HG02642 (cell line): ENCODE results near the gene AKR1A1.
"Not testable (repeated sequence)": the region's sequence is repeated elsewhere in the genome, so short reads cannot be mapped to it uniquely, and the experiment has no call there.

ENCODE experiments used
- ATAC-seq: cut with Tn5 transposase; IDR thresholded peaks from one replicate; pipeline ENCODE4 v1.9.1; 2021; ENCODE audit warnings: mild to moderate bottlenecking; ENCODE audit not compliant: unreplicated experiment, poor library complexity

AKR1A1 gene

GRCh38 chr1:45566722-45567121 is 16.1 kb downstream of the AKR1A1 start:
- ATAC-seq: no peak

- no peak for ATAC-seq
Observed at GRCh38 chr1:45567911-45568310, 17.3 kb downstream of the AKR1A1 start.

GRCh38 chr1:45568421-45568820 is 17.8 kb downstream of the AKR1A1 start:
- no peak for ATAC-seq

- ATAC-seq: no peak
Observed at GRCh38 chr1:45569571-45569961, 18.9 kb downstream of the AKR1A1 start.

- ATAC-seq: peak; percentile 64
Observed at GRCh38 chr1:45569962-45570581, 19.4 kb downstream of the AKR1A1 start.

DNA sequence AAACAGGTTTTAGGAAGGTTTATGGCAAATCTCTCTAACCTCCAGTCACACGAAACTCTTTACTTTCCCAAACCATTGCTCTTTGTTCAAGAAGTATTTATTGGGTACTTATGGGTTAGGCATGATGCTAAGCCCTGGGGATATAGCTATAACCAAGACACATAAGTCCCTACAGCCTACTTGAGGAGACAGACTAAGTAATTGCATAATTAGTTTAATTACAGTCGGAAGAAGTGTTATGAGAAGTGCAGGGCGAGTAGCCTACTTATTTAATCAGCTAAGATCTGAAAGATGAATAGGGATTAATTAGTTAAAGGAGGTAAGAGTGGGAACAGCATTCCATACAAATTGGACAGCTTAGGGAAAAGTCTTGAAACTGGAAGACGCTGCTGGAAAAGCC is 20.0 kb downstream of the AKR1A1 start:
- no peak for ATAC-seq

- no peak for ATAC-seq
Observed at GRCh38 chr1:45573231-45573804, 22.7 kb downstream of the AKR1A1 start.

- no peak for ATAC-seq
Observed at GRCh38 chr1:45574105-45574626, 23.5 kb downstream of the AKR1A1 start.

DNA sequence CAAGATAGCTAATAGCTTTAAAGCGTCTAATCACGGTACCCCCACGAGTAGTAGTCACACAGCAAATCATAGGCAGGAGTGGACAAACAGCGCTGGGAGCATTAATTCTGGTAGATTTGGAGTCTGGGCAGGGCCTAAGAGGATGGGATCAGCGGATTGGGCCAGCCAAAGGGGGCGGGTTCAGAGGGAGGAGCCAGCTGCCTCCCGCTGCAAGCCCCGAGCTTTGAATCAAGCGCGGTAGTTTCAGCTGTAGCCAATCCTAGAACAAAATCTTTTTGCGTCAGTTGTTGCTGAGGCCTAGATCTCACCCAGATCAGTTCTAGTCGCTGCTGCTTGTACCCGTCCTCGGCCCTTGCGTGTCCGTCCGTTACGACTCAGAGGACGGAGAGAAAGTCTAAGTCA is 32.6 kb downstream of the AKR1A1 start:
- ATAC-seq: peak; percentile 69

DNA sequence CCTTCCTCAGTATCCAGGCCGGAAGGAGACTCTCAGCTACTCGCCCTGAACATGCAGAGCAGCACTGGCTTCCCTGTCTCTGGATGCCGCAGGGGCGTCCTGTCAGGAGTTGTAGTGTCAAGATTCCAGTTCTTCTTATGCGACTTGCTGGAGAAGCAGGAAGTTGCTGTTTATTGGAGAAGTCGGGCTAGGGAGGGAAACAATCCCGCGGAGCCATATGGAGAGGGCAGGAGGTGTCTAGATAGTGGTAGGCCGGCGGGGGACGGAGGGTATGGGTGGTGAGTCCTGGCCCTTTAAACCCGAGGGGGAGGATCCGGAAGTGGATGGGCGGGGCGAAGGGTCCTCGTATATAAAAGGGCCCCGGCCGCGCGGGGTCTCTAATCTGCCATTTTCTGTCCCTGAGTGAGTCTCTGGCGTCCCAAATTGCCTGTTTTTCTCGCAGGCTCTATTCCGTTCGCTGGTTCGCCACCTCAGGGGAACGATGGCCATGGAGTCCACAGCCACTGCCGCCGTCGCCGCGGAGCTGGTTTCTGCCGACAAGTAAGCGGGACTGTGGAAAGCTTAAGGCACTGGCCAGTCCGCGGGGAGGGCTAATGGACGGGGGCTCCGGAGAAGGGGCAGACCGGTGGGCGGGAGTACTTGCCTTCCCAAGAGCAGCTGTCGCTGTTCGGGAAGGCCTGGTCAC is 33.2 kb downstream of the AKR1A1 start, which contains the start of gene NASP:
Gene NASP (plus strand): TSS at position 376 of the 685 bp plus-strand sequence. CDS start 106 bp downstream, at position 482.
- ATAC-seq: peak; percentile 70

GRCh38 chr1:45584351-45585109 is 33.9 kb downstream of the AKR1A1 start:
- ATAC-seq: peak; percentile 34

DNA sequence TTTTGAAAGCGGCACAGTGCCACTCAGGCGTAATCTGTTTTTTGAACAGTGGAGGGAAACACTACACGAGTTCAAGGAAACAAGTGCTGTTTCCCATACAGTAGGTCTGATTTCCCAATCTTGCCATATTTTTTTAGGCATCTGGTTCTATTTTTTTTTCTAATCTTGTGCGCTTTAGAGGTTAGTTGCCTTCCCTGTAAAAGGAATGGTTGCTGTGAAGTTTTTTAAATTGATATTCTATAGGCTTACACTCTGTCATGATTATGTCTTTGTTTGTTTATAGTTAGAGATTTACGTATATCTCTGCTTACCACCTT is 34.4 kb downstream of the AKR1A1 start:
- ATAC-seq: no peak

DNA sequence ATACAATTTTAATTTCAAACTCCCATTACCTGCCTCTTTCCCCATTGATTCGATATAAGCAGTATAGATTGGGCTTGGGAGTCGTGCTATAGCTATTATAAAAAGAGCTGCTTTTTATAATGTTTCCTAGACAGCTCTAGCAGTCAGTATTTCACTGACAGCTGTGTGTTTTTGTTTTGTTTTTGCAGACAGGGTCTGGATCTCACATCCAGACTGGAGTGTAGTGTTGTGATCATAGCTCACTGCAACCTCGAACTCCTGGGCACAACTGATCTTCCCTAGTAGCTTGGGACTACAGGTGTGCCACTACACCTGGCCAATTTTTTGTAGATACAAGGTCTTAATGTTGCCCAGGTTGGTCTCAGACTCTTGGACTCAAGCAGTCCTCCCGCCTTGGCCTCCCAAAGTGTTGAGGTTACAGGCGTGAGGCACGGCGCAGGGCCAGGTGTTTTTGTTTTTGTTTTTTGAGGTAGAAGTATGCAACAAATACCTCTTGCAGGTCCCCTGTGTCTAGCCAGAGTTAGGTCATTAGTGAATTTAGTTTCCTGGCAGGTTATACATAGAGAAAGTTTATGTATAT is 35.0 kb downstream of the AKR1A1 start:
- no peak for ATAC-seq

- no peak for ATAC-seq
Observed at GRCh38 chr1:45586769-45587168, 36.1 kb downstream of the AKR1A1 start.

DNA sequence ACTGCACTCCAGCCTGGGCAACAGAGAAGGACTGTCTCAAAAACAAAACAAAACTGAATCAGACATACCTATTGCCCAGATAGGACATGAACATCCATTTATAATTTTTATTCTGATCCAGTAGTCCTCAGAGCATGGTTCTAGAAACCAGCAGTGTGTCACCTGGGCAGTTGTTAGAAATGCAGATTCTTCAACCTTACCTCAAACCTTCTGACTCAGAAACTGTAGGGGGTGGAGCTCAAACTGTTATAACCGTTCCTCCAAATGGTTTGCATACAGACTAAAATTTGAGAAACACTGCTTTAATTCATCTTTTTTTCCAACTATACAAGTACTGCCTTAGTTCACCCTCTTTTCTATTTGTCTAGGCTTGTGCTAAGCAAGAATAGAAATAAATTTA is 39.2 kb downstream of the AKR1A1 start:
- ATAC-seq: no peak

DNA sequence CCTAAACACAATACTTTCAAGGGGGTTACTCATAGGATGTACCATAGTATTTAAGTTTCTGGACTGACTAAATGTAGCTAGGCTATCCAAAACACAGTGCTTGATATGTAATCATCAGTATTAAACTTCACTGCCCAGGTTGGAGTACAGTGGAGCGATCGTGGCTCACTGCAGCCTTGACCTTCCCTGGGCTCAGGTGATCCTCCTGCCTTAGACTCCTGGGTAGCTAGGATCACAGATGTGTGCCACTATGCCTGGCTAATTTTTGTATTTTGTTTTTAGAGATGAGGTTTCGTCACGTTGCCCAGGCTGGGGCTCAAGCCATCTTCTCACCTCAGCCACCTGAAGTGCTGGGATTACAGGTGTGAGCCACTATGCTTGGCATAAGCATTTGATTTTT is 43.8 kb downstream of the AKR1A1 start:
- no peak for ATAC-seq

DNA sequence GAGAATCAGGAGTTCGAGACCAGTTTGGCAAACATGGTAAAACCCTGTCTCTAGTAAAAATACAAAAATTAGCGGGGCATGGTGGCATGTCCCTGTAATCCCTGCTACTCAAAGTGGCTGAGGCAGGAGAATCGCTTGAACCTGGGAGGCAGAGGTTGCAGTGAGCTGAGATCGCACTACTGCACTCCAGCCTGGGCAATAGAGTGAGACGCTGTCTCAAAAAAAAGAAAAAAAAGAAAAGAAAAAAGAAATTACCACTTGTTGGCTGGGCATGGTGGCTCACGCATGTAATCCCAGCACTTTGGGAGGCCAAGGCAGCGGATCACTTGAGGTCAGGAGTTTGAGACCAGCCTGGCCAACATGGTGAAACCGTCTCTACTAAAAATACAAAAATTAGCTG is 46.1 kb downstream of the AKR1A1 start:
- ATAC-seq: not testable (repeated sequence)

- ATAC-seq: no peak
Observed at GRCh38 chr1:45604239-45604638, 53.6 kb downstream of the AKR1A1 start.

- ATAC-seq: no peak
Observed at GRCh38 chr1:45607404-45608074, 56.9 kb downstream of the AKR1A1 start.
